Measurements from ENCODE around the gene SGCG. TPM values are rescaled to one million over a fixed set of nuclear protein-coding genes. Genes with fewer than 3 reads are reported as not detected.

Gene SGCG
- total and polyA plus RNA-seq, 9 donors, result 0.15 to 2.6 (median 1.1) TPM; not detected in 5

DNA sequence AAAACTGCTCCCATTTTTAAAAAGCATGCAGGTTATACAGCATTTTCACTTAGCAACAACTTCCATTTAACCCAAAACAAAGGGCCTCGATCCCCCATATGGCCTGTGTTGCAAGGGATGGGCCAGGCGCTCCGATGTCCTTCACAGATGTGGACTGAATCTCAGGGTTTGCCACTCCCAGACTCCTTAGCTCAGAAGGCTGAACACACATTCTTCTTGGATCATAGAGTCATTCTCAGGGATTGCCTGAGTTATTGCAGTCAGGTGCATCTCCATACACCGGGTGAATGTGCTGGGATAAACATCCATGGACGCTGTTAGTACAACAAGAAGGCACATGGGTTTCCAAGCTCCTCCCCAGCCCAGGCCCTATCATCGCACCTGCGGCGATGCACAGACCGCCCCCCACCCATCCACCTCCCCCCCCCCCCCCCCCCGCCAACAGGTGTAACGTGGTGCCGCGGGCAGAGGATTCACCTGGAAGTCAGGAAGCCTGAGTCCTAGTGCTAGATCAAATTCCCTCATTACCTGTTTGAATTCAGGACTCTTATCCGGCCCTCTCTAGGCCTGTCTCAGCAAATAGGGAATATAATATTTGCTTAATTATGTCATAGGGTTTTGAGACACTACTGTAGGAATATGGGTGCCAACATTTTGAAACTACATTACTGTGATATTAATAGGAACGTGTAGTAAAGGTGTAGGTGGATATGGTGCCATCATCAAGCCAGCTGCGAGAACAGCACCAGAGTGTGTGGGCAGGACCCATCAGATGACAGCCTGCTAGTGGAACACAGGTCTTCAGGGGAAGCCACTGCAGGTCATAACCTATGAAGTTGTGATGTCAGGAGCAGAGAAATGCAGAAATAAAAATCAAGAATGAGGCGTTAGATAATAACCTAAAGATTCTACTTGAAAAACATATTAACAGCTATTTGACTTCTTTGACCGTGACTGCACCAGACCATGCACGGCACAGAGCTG is 141.9 kb downstream of the SGCG start:
- intact Hi-C loops (cut with DNase I), result no loop called here
- no peaks in the 10 kb centered on the region for H3K36me3 ChIP-seq
- H3K4me3 ChIP-seq, result no peak overlapping the region
- H3K27ac ChIP-seq, result no peak overlapping the region
- TF ChIP-seq EP300 (IDR thresholded peaks at IDR 0.05), result no peak
- no peak for TF ChIP-seq CTCF (IDR thresholded peaks at IDR 0.05)
- TF ChIP-seq POLR2A (IDR thresholded peaks at IDR 0.05), result no peak
- WGBS, 3 donors, result 87 to 91% (median 88%) methylated on average over 18 to 19 of the region's 19 CpGs
- H3K27me3 ChIP-seq, result no peaks in the 10 kb centered on the region
- no peaks in the 10 kb centered on the region for H3K9me3 ChIP-seq
- DNase-seq, result no peak
- H3K4me1 ChIP-seq (ENCODE audit: insufficient read depth), result peaks cover 2% of the 10 kb centered on the region

- Histone ChIP-seq H3K27me3 (no peaks in the 10 kb centered on the region), H3K4me3 (no peak overlapping the region), H3K4me1 (ENCODE audit: insufficient read depth) (peaks cover 2% of the 10 kb centered on the region), H3K9me3 (no peaks in the 10 kb centered on the region), H3K27ac (no peak overlapping the region), H3K36me3 (no peaks in the 10 kb centered on the region)
- intact Hi-C loops (cut with DNase I), result no loop called here
- DNase-seq, result no peak
- TF ChIP-seq EP300 (IDR thresholded peaks at IDR 0.05) (no peak), POLR2A (IDR thresholded peaks at IDR 0.05) (no peak), CTCF (IDR thresholded peaks at IDR 0.05) (no peak)
- 68 to 70% (median 70%) methylated on average over 17 of the region's 17 CpGs for WGBS, 3 donors
Observed at GRCh38 chr13:23323946-23324709, 143.3 kb downstream of the SGCG start.

DNA sequence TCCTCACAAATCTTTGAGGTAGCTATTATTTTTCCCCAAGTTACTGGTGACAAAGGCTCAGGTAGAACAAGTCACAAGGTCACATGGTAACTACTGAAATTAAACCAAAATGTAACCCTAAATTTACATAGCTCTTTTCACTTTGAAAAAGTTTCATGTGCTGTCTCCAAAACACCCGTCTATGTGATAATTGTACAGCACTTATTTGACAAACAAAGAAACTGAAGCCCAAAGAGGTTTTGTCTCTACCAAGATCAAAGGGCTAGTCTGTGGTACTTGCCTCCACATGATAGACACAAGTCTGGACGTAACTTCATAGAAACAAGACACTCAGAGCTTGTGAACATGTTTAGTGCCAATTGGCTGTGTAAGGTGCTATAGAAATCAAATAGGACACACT is 144.4 kb downstream of the SGCG start:
- DNase-seq, result no peak
- 78 to 84% (median 82%) methylated on average over 2 of the region's 2 CpGs for WGBS, 3 donors
- Histone ChIP-seq H3K27ac (no peak overlapping the region), H3K4me3 (no peak overlapping the region), H3K4me1 (ENCODE audit: insufficient read depth) (peaks cover 2% of the 10 kb centered on the region), H3K36me3 (no peaks in the 10 kb centered on the region), H3K9me3 (no peaks in the 10 kb centered on the region), H3K27me3 (no peaks in the 10 kb centered on the region)
- TF ChIP-seq CTCF (IDR thresholded peaks at IDR 0.05) (no peak), POLR2A (IDR thresholded peaks at IDR 0.05) (no peak), EP300 (IDR thresholded peaks at IDR 0.05) (no peak)
- intact Hi-C loops (cut with DNase I), result no loop called here

DNA sequence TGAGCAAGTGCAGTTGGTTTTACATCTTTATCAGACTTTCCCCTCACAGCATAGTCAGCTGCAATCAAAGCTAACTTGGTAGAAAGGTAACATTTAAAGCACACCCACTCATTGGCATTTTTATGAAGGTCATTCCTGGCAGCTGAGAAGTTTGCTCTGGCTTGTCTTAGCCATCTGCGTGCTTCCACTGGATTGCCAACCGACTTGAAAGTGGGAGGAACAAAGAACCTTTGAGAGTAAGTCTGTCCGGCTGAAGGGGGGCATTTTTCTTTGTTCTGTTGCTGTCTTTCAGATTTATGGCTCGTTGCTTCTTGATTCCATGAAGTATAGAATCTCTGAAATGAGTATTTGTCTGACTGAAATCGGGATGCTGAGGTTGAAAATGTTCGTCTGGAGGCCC is 149.6 kb downstream of the SGCG start:
- H3K27me3 ChIP-seq, result no peaks in the 10 kb centered on the region
- H3K36me3 ChIP-seq, result no peaks in the 10 kb centered on the region
- intact Hi-C loops (cut with DNase I), result no loop called here
- no peak overlapping the region for H3K4me3 ChIP-seq
- H3K27ac ChIP-seq, result no peak overlapping the region
- TF ChIP-seq POLR2A (IDR thresholded peaks at IDR 0.05) (no peak), EP300 (IDR thresholded peaks at IDR 0.05) (no peak), CTCF (IDR thresholded peaks at IDR 0.05) (no peak)
- no peaks in the 10 kb centered on the region for H3K9me3 ChIP-seq
- no peak for DNase-seq
- WGBS, 3 donors, result 94 to 96% (median 95%) methylated on average over 6 of the region's 6 CpGs
- no peaks in the 10 kb centered on the region for H3K4me1 ChIP-seq (ENCODE audit: insufficient read depth)
